ENCODE measurements around the gene DDX27. TPM values are rescaled to one million over a fixed set of nuclear protein-coding genes. Genes with fewer than 3 reads are reported as not detected.
A peak's percentile ranks its signal among the peaks of the same experiment; 100 is the strongest.

The DDX27 gene
- total and polyA plus RNA-seq, 2 of the 13 experiments (the other 11 are each of a cell fraction or from before 2014, with no cell fraction given), result 42.6 to 72.8 TPM

DNA sequence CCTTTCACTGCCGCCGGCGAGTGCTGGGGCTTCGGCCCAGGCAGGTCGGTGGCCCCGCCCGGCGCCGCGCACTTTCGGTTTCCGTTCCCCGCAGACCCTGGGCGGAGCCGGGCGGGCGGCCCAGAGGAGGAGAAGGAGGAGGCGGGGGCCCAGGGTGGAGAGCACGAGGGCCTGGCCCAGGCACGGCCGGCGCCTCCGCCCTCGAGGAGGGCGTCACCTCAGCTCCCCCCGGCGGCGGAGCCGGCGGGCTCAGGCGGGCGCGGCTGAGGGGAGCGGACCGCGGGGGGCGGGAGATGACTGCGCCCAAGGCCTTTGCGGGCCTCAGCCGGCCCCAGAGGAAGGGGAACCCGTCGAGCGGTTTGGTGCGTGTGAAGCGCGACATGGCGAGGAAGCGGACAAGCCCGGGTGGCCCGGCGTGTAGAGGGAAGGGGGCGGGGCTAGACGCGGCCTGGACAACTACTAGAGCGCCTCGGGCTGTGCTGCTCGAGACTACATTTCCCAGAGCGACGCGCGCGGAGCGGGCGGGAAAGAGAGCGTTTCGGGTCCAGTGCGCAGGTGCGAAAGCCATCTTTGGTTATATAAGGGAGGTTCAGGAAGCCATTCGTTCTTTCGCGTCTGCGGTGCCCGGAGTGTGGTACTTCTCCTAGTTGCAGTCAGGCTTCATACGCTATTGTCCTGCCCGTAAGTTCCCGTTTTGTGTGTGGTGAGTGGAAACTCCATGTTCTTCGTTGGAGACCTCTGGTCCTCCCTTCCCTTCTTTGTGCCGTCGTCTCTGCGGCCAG lies 59.0 kb downstream of the DDX27 start, which contains the start of gene ZNFX1 (continued):
- TF ChIP-seq, protein P1, sequence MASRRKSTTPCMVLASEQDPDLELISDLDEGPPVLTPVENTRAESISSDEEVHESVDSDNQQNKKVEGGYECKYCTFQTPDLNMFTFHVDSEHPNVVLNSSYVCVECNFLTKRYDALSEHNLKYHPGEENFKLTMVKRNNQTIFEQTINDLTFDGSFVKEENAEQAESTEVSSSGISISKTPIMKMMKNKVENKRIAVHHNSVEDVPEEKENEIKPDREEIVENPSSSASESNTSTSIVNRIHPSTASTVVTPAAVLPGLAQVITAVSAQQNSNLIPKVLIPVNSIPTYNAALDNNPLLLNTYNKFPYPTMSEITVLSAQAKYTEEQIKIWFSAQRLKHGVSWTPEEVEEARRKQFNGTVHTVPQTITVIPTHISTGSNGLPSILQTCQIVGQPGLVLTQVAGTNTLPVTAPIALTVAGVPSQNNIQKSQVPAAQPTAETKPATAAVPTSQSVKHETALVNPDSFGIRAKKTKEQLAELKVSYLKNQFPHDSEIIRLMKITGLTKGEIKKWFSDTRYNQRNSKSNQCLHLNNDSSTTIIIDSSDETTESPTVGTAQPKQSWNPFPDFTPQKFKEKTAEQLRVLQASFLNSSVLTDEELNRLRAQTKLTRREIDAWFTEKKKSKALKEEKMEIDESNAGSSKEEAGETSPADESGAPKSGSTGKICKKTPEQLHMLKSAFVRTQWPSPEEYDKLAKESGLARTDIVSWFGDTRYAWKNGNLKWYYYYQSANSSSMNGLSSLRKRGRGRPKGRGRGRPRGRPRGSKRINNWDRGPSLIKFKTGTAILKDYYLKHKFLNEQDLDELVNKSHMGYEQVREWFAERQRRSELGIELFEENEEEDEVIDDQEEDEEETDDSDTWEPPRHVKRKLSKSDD (CRISPR knock-in tag; IDR thresholded peaks at IDR 0.05; ENCODE audit: low read depth), result peak; percentile 92
- TF ChIP-seq SETDB1 (CRISPR knock-in tag; IDR thresholded peaks at IDR 0.05; ENCODE audit: borderline replicate concordance) (no peak), ZIK1 (CRISPR knock-in tag; IDR thresholded peaks at IDR 0.05; ENCODE audit: borderline replicate concordance, low read depth) (peak; percentile 97), TGIF2 (CRISPR knock-in tag; IDR thresholded peaks at IDR 0.05) (peak; percentile 99), BORCS8-MEF2B (CRISPR knock-in tag; IDR thresholded peaks at IDR 0.05) (peak; percentile 95), ZNF350 (CRISPR knock-in tag; IDR thresholded peaks at IDR 0.05; ENCODE audit: borderline replicate concordance, low read depth) (peak; percentile 92), ZC3H4 (CRISPR knock-in tag; IDR thresholded peaks at IDR 0.05; ENCODE audit: borderline replicate concordance) (no peak; the same call in none of the 2 replicates), IRF2 (CRISPR knock-in tag; IDR thresholded peaks at IDR 0.05) (peak; percentile 100), ZNF431 (CRISPR knock-in tag; IDR thresholded peaks at IDR 0.05; ENCODE audit: borderline replicate concordance, low read depth) (no peak; the same call in none of the 2 replicates), ZNF484 (CRISPR knock-in tag; IDR thresholded peaks at IDR 0.05; ENCODE audit: borderline replicate concordance, low read depth) (no peak; the same call in 1 of the 2 replicates), MXD4 (CRISPR knock-in tag; IDR thresholded peaks at IDR 0.05) (peak; percentile 98), ZNF674 (CRISPR knock-in tag; IDR thresholded peaks at IDR 0.05; ENCODE audit: low read depth) (peak; percentile 99), ZSCAN20 (CRISPR knock-in tag; IDR thresholded peaks at IDR 0.05; ENCODE audit: borderline replicate concordance) (peak; percentile 88), POLR2A (IDR thresholded peaks at IDR 0.05; ENCODE audit: insufficient read depth in 1 of 2, low read depth in 2 of 2, low read length in 2 of 2) (peak; percentile 100), ARNT (IDR thresholded peaks at IDR 0.05) (no peak), GATA4 (IDR thresholded peaks at IDR 0.05; ENCODE audit: borderline replicate concordance, low read depth) (peak; percentile 97)
- TF ChIP-seq, protein P2, sequence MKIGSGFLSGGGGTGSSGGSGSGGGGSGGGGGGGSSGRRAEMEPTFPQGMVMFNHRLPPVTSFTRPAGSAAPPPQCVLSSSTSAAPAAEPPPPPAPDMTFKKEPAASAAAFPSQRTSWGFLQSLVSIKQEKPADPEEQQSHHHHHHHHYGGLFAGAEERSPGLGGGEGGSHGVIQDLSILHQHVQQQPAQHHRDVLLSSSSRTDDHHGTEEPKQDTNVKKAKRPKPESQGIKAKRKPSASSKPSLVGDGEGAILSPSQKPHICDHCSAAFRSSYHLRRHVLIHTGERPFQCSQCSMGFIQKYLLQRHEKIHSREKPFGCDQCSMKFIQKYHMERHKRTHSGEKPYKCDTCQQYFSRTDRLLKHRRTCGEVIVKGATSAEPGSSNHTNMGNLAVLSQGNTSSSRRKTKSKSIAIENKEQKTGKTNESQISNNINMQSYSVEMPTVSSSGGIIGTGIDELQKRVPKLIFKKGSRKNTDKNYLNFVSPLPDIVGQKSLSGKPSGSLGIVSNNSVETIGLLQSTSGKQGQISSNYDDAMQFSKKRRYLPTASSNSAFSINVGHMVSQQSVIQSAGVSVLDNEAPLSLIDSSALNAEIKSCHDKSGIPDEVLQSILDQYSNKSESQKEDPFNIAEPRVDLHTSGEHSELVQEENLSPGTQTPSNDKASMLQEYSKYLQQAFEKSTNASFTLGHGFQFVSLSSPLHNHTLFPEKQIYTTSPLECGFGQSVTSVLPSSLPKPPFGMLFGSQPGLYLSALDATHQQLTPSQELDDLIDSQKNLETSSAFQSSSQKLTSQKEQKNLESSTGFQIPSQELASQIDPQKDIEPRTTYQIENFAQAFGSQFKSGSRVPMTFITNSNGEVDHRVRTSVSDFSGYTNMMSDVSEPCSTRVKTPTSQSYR (CRISPR knock-in tag; IDR thresholded peaks at IDR 0.05; ENCODE audit: borderline replicate concordance), result peak; percentile 67
- TF ChIP-seq, protein P3, sequence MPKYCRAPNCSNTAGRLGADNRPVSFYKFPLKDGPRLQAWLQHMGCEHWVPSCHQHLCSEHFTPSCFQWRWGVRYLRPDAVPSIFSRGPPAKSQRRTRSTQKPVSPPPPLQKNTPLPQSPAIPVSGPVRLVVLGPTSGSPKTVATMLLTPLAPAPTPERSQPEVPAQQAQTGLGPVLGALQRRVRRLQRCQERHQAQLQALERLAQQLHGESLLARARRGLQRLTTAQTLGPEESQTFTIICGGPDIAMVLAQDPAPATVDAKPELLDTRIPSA (CRISPR knock-in tag; IDR thresholded peaks at IDR 0.05; ENCODE audit: borderline replicate concordance), result no peak; the same call in 1 of the 2 replicates
- TF ChIP-seq, protein P4, sequence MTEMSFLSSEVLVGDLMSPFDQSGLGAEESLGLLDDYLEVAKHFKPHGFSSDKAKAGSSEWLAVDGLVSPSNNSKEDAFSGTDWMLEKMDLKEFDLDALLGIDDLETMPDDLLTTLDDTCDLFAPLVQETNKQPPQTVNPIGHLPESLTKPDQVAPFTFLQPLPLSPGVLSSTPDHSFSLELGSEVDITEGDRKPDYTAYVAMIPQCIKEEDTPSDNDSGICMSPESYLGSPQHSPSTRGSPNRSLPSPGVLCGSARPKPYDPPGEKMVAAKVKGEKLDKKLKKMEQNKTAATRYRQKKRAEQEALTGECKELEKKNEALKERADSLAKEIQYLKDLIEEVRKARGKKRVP (CRISPR knock-in tag; IDR thresholded peaks at IDR 0.05), result peak in 1 of 2 experiments; percentile 81; a peak in 2 of 4 replicates
- TF ChIP-seq, protein P5, sequence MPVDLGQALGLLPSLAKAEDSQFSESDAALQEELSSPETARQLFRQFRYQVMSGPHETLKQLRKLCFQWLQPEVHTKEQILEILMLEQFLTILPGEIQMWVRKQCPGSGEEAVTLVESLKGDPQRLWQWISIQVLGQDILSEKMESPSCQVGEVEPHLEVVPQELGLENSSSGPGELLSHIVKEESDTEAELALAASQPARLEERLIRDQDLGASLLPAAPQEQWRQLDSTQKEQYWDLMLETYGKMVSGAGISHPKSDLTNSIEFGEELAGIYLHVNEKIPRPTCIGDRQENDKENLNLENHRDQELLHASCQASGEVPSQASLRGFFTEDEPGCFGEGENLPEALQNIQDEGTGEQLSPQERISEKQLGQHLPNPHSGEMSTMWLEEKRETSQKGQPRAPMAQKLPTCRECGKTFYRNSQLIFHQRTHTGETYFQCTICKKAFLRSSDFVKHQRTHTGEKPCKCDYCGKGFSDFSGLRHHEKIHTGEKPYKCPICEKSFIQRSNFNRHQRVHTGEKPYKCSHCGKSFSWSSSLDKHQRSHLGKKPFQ (CRISPR knock-in tag; IDR thresholded peaks at IDR 0.05; ENCODE audit: insufficient replicate concordance), result peak; percentile 88
